NCI-H2081 treated with DMSO at 0.1 percent for 48 hours (cell line): ENCODE results near the gene PLA2R1.

Experiments used
- DNase-seq: peaks from one replicate; lab custom pipeline; 2025; lab: John Stamatoyannopoulos, UW

The PLA2R1 gene

GRCh38 chr2:159895258-159896065 is 167.0 kb downstream of the PLA2R1 start:
- no peak for DNase-seq

- DNase-seq = no peak
Measured at GRCh38 chr2:159894145-159894838, 168.1 kb downstream of the PLA2R1 start.

- no peak for DNase-seq
Measured at GRCh38 chr2:159892990-159893810, 169.2 kb downstream of the PLA2R1 start.

GRCh38 chr2:159891917-159892730 is 170.3 kb downstream of the PLA2R1 start:
- no peak for DNase-seq

- DNase-seq = no peak
Measured at GRCh38 chr2:159891267-159891588, 171.2 kb downstream of the PLA2R1 start.

- DNase-seq = no peak
Measured at GRCh38 chr2:159890551-159891266, 171.7 kb downstream of the PLA2R1 start.

GRCh38 chr2:159882130-159882745 is 180.2 kb downstream of the PLA2R1 start:
- no peak for DNase-seq
